WERI-Rb-1 (cell line): ENCODE results near the gene DAB1.

ENCODE experiments used
- DNase-seq: peaks from one replicate; pipeline ENCODE4 v3.0.0-alpha.2; 2020
- H3K27ac ChIP-seq: fragments of 250-450 bp; sonication (Bioruptor Pico); 2 replicates; pipeline ENCODE4 v1.5.1; 2020; ENCODE audit warnings: mild to moderate bottlenecking, moderate library complexity
- H3K27me3 ChIP-seq: fragments of 250-450 bp; sonication (Bioruptor Pico); 2 replicates; pipeline ENCODE4 v1.5.1; 2021; ENCODE audit warnings: mild to moderate bottlenecking, low read depth, moderate library complexity; ENCODE audit not compliant: insufficient read depth, severe bottlenecking
- H3K36me3 ChIP-seq: fragments of 250-450 bp; sonication (Bioruptor Pico); 2 replicates; pipeline ENCODE4 v1.5.1; 2020; ENCODE audit warnings: mild to moderate bottlenecking, moderate library complexity
- H3K4me3 ChIP-seq: 2 replicates; pipeline ENCODE4 v1.5.1; 2011; ENCODE audit warnings: low read depth, mild to moderate bottlenecking, control low read depth, low read length
- H3K9me3 ChIP-seq: fragments of 250-450 bp; sonication (Bioruptor Pico); 2 replicates; pipeline ENCODE4 v1.5.1; 2021; ENCODE audit warnings: mild to moderate bottlenecking, moderate library complexity; ENCODE audit not compliant: severe bottlenecking
- TF ChIP-seq, protein P1 (sequence below): IDR thresholded peaks from 2 replicates; pipeline ENCODE4 v1.5.1; 2011; ENCODE audit warnings: low read depth, mild to moderate bottlenecking, control low read depth, inconsistent platforms, low read length

The DAB1 gene

DNA sequence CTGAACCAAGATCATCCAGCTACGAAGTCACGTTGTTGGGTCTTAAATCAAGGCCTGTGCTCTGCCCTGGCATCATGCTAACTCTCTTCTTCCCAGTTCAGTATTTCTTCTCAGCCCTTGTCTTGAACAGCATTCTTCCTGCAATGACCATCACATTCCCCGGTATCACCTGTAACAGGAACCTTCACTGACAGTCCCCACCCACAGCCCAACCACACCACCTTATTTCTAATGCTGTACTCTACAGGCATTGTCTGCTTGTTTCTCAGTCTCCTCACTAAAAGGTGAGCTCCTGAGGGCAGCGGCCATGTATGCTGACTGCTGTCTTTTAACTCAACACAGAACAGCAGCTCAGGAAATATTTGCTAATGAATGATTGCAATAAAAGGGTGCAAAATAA is 54.0 kb downstream of the DAB1 start:
- Histone ChIP-seq H3K36me3 (no peaks in the 10 kb centered on the region), H3K9me3 (peaks cover 11% of the 10 kb centered on the region), H3K4me3 (no peak overlapping the region), H3K27ac (no peak overlapping the region), H3K27me3 (no peaks in the 10 kb centered on the region)
- TF ChIP-seq, protein P1, sequence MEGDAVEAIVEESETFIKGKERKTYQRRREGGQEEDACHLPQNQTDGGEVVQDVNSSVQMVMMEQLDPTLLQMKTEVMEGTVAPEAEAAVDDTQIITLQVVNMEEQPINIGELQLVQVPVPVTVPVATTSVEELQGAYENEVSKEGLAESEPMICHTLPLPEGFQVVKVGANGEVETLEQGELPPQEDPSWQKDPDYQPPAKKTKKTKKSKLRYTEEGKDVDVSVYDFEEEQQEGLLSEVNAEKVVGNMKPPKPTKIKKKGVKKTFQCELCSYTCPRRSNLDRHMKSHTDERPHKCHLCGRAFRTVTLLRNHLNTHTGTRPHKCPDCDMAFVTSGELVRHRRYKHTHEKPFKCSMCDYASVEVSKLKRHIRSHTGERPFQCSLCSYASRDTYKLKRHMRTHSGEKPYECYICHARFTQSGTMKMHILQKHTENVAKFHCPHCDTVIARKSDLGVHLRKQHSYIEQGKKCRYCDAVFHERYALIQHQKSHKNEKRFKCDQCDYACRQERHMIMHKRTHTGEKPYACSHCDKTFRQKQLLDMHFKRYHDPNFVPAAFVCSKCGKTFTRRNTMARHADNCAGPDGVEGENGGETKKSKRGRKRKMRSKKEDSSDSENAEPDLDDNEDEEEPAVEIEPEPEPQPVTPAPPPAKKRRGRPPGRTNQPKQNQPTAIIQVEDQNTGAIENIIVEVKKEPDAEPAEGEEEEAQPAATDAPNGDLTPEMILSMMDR: no peak
- DNase-seq: no peak

GRCh38 chr1:57367945-57368344 is 55.9 kb downstream of the DAB1 start:
- no peaks in the 10 kb centered on the region for H3K36me3 ChIP-seq
- peaks cover 11% of the 10 kb centered on the region for H3K9me3 ChIP-seq
- no peak overlapping the region for H3K27ac ChIP-seq
- no peaks in the 10 kb centered on the region for H3K27me3 ChIP-seq
- no peak for DNase-seq
- TF ChIP-seq, protein P1: no peak
- no peak overlapping the region for H3K4me3 ChIP-seq

- Histone ChIP-seq H3K27me3 (no peaks in the 10 kb centered on the region), H3K9me3 (peaks cover 10% of the 10 kb centered on the region), H3K27ac (no peak overlapping the region), H3K36me3 (no peaks in the 10 kb centered on the region), H3K4me3 (no peak overlapping the region)
- DNase-seq: no peak
- TF ChIP-seq, protein P1: no peak
These were observed 60.2 kb downstream of the DAB1 start for GRCh38 chr1:57363643-57364042.

DNA sequence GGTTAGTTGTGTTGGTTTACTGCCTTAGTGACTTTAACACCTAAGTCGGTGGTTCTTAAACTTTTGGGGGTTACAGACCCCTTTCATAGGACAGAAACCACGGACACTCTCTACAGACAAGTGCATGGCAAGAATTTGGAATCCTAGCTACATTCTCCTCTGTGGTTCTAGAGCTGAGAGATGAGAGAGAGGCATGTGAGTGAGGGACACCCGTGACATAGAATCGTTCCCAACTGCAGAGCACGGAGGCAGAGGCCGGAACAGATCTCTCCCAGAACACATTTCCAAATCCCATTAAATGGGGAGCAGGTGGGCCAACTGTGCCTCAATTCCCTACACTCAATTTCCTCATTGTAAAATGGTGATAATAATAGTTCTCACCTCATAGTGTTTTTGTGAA is 60.7 kb downstream of the DAB1 start:
- TF ChIP-seq, protein P1: no peak
- Histone ChIP-seq H3K27ac (no peak overlapping the region), H3K36me3 (no peaks in the 10 kb centered on the region), H3K4me3 (no peak overlapping the region), H3K27me3 (no peaks in the 10 kb centered on the region), H3K9me3 (peaks cover 9% of the 10 kb centered on the region)
- no peak for DNase-seq

DNA sequence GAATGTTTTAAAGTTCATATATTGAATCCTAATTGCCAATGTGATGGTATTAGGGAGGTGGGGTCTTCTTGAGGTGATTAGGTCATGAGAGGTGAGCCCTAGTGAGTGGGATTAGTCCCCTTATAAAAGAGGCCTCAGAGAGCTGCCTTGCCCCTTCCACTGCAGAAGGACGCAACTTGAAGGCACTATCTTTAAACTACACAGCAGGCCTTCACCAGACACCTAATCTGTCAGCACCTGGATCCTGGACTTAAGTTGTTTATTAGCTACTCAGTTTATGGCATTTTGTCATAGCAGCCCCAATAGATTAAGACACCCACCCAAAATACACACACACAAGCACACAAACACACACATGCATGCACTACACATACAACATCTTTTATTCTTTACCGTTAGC is 61.4 kb downstream of the DAB1 start:
- H3K4me3 ChIP-seq: no peak overlapping the region
- H3K9me3 ChIP-seq: peaks cover 6% of the 10 kb centered on the region
- TF ChIP-seq, protein P1: no peak
- DNase-seq: no peak
- no peaks in the 10 kb centered on the region for H3K27me3 ChIP-seq
- H3K36me3 ChIP-seq: no peaks in the 10 kb centered on the region
- no peak overlapping the region for H3K27ac ChIP-seq

GRCh38 chr1:57361516-57361915 is 62.3 kb downstream of the DAB1 start:
- DNase-seq: no peak
- Histone ChIP-seq H3K4me3 (no peak overlapping the region), H3K36me3 (no peaks in the 10 kb centered on the region), H3K27me3 (no peaks in the 10 kb centered on the region), H3K27ac (no peak overlapping the region), H3K9me3 (peaks cover 6% of the 10 kb centered on the region)
- TF ChIP-seq, protein P1: no peak
